Measurements from ENCODE around the gene LMOD2.

- no peak for TF ChIP-seq CTCF (IDR thresholded peaks at IDR 0.05; ENCODE audit: low read depth, low read length, poor library complexity, severe bottlenecking)
- TF ChIP-seq EZH2phosphoT487 (IDR thresholded peaks at IDR 0.05; ENCODE audit: borderline replicate concordance, low read length) = no peak
These were observed 9.5 kb downstream of the LMOD2 start for GRCh38 chr7:123665157-123665556.

Measured in DOHH2 (cell line).